HG03354 (cell line): ENCODE data around the gene ST6GALNAC4.

Experiments used
- ATAC-seq: cut with Tn5 transposase; IDR thresholded peaks from one replicate; pipeline ENCODE4 v1.9.1; 2021; ENCODE audit warnings: mild to moderate bottlenecking; ENCODE audit not compliant: unreplicated experiment, poor library complexity, severe bottlenecking

The ST6GALNAC4 gene

DNA sequence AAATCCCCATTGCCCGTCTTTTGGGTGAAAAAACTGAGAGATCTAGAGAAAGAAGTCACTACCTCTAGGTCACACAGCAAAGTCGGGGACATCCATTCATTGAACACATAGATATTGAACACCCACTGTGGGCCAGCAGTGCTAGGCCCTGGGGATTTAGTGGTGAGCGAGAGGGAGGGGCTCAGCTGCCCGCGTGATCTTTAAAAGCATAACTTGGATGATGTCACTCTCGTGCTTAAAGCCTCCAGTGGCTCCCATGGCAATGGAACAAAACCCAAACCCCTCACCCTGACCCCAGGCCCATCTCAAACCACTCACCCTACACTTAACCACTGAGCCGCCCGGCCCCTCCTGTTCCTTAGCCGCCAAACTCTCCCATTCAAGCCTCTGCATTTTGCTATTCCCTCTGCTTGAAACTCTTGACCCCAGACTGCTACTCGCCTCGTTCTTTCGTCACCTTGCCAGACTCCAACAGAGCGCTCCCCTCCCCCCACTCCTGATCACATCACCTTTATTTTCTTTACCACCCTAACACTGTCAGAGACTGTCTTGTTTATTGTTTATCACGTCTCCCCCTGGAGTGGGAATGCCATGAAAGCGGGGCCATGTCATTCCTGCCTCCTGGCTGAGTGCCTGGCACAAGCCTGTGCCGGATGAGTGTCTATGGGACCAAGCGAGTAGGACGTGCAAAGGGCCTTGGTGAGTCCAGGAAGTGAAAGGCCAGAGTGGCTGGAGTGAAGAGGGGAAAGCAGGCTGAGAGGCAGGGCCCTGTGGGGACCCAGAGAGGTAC is 14.4 kb upstream of the ST6GALNAC4 start:
- peak; percentile 37 for ATAC-seq

DNA sequence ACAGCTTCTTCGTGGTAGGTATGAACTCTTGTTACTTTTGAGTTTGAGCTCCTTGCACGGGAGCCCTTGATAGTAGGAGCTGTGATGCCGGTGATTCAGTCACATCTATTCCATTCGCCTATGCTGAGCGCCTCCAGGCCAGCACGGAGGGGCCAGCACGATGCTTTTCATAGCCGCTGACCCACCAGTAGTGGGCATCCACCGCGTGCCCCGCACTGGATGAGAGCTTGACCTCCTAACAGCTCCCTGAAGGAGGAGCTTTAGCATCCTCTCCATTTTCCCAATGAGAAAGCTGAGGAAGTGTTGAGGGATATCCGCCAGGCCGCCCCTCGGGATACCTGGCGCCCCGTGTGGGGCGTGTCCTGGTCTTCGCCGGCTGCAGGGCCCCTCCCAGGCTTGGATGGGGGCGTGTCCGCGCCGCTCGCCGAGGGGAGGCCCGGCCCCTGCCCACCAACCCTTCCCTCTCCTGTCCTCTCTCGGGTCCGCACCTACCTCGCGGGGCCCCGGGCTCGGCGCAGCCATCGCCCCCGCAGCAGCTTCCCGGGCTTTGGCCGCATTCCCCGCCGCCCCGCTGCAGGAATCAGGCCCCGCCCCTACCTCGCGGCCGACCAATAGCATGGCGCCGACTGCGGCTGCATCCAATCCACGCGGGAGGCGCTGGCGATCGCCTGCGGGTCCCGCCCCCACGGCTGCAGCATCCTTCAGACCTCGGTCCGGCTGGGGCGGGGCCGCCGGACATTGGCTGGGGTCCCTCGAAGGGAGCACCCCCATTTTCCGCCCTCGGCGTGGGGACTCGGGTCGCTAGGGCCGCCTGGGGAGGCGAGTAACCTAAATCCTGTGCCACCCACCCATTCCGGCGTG is 13.6 kb upstream of the ST6GALNAC4 start, which contains the start of gene PIP5KL1:
TSS of gene PIP5KL1 (minus strand) at position 547 of the 861 bp plus-strand sequence. CDS start at position 522, 25 bp downstream.
- ATAC-seq, result peak; percentile 79

DNA sequence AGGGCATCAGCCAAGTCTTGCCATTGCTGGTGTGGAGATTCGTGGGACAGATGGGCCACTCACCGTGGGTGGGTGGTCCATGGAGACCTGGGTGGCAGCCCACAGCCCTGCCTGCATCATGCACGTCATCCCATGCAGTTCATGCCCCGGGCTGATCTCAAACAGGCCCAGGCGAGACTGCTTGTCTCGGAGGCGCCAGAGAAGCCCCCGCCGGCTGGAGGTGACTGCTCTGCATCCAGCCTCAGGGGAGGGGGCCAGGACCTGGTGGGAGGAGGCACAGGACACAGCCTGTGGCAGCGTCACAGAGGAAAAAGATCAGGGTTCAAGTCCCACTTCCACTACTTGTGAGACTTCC is 12.8 kb upstream of the ST6GALNAC4 start:
- ATAC-seq, result no peak

DNA sequence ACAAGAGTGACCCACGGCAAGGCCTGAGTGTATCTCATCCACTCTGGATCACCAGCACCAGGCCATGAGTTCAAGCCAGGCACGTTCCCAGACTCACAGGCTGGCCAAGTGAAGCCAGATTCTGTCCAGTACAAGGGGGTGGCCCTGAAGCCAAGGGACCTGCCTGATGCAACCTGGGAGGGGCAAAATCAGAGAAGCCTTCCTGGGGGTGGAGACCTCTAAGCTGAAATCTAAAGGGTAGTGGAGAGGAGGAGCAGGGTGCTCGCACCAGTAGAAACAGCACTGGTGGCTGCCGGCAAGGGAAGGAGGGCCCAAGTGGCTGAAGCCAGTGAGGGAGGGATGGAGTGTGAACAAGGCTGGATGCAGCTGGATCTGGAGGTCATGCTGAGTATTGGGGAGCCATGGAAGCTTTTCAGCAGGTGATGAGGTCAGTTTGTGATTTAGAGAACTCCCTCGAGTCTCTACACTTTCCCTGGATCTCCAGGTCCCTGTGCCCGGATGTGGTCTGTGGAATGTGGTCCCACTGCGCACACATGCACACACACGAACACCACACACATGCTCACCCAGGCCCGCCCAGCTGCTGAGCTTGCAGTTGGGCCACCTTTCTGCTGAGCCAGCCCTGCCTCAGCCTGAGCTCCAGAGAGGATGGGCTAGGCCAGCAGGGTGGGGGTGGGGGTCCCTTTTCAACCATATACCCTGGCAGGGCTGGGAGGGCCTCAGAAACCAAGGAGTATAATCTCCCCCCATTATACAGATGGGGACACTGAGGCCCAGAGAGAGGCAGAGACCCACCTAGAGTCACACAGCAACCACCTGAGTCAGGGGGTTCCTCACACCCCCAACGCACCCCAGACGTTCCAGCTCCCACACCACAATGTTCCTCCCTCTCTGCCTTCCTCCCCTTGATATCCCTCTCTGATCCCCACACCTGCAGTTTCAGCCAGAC is 12.1 kb upstream of the ST6GALNAC4 start:
- ATAC-seq, result no peak

DNA sequence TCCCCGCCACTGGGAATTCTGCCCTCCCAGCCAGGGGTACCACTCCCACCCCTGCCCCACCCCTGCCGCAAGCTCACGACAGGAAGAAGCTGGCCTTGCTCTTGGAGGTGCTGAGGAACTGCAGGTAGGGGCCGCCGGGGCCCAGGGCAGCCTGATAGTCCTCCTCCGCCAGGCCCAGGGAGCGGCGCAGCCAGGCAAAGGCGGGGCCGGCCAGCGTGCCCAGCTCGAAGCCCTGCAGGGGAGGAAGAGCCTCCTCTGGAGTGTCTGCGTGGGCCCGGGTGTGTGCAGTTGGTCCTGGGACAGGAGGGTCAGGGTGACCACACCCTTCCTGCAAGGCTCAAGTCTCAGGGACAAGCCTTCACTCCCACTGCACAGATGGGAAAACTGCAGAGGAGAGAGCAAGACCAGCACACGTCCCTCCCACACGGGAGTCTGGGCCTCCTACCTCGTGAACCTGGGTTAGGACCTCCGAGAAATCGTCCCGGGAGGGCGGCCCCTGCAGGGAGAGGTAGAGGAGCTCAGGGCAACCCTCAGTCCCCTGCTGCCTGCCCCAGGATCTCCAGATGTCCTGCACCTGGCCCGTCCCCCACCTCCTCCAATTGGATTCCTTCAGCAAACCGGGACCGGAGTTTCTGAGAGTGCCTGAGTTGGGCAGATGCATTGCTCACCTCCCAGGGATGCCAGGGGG is 11.3 kb upstream of the ST6GALNAC4 start:
- ATAC-seq, result no peak

DNA sequence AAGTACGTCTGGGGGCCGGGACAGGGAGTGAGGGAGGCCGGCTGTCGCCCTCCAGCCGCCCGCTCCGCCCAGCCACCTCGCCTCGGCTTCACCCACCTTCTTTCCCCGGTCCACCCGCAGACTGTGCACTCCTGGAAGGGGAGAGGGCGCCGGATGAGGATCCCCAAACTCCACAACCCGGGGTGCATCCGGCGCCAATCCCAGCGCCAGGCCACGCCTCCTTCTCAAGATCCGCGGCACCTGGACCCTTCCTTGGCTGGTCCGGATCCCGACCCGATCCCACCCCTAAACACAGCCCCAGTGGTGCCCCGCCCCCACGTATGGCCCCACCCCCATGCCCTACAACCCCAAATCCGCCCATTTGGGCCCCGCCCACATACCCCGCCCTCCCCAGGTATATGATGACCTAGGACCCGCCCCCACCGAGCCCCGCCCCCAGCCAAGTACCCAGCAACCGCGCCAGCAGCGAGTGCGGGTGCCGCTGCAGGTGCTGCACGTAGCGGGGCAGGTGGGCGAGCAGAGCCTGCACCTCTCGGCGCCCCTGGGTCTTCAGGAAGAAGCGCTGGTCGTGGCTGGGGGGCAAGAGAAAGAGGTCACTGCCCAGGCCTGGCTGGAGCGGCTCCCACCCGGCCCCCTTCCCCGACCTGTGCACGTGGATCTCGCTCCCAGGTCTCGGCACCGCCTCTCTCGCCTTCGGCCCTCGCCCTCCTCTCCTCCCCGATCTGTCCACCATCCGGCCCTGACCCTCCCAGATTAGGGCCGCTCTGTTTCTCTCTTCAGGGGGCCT is 10.6 kb upstream of the ST6GALNAC4 start:
- ATAC-seq, result no peak

DNA sequence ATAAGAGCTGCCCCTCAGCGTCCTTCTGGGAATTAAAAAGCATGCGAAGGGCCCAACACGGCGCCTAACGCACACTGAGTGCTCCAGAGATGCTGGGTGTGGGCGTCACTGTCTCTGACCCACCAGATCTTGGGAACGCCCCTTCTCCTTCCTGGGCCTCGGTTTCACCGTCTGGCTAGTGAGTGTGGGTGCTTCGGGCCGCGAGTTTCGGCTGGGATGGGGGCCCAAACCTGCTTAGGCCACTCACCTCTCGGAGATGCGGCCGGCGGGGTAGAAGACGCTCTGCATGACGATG is 10.0 kb upstream of the ST6GALNAC4 start:
- no peak for ATAC-seq

DNA sequence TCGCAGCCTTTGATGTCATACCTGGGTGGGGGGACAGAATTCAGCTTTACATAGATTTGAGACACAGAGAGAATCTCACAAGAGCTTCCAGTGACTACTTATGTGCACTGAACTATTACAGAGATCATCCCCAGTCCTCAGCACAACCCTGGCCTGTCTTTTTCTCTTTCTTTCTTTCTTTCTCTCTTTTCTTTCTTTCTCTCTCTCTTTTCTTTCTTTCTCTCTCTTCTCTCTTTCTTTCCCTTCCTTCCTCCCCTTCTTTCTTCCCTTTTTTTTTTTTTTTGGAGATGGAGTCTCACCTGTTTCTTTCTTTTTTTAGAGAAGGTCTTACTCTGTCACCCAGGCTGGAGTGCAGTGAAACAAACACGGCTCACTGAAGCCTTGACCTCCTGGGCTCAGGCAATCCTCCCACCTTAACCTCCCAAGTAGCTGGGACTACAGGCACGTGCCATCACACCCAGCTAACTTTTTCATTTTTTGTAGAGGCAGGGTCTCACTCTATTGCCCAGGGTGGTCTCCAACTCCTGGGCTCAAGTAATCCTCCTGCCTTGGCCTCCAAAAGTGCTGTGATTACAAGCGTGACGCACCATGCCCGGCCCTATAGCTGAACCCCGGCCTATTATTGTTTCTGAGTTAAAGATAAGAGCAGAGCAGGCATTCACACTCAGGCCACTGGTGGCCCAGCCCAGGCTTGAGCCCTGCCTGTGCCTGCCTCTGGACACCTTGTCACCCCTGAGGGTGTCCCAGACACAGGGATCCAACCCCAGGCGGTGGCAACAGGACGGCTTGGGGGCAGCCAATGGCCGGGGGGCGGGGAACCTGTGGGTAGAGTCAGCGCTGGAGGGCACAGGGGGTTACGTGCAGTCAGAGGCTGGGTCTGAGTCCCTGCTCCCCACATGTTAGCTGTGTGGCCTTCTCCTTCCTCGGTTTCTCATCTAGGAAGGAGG is 9.4 kb upstream of the ST6GALNAC4 start:
- no peak for ATAC-seq

DNA sequence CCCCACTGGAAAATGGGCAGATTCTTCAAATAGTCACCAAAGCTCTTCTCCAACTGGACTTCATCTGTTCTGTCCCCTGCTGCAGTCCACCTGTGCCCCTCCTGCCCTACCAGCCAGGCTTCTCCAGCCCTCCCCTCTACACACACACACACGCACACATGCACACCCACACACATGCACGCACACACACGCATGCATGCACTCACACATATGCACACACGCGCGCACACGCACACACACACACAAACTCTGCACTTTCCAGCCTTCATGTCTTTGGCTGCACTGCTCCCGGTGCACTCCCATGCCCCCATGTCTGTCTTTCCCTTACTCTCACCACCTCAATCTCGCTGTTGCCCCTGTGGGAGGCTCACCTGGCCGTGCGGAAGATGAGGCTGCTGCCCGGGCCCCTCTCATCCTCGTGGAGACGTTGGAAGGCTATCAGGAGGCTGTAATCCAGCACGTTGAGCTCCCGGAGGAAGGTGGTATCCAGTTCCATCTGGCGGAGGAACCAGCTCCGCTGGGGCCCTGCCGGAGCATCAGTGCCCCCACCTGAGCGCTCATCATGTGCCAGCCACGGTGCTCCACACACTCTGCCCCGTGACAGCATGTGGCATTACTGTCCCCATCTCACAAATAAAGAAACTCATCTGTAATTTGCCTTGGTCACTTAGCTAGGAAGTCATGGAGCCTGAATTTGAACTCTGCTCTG is 8.0 kb upstream of the ST6GALNAC4 start:
- ATAC-seq, result no peak

DNA sequence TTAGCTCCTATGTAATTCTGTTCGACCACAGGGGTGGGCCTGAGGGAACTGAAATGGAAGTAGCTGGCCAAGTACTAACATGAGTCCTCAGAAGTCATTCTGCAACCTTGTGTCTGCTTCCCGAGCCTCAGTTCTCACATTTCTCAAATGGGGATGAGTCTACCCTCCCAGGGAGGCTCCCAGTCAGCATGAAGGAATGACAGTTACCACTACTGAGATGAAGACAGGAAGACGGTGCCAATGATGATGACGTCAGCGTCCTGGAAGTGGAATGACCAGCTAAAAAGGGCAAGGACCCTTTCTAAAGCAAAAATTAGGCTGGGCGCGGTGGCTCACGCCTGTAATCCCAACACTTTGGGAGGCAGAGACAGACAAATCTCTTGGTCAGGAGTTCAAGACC is 6.9 kb upstream of the ST6GALNAC4 start:
- ATAC-seq, result no peak

DNA sequence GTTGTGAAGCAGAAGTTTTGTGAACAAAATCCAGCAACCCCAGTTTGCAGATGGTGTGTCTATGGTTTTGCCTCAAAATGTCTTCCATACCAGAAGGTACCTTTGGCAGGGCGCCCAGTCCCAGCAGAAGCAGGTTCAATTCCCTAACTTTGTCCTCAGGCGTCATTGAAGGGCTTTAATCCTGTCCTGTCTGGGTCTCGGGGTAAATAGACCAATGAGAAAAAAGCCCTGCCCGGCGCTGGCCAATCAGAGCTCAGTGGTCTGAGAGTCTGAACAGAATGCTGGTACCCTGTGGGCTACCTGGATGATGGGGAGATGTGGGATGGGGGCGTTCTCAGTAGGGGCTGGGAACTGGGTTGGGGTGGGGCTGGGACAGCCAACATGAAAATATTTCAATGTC is 6.2 kb upstream of the ST6GALNAC4 start:
- no peak for ATAC-seq

DNA sequence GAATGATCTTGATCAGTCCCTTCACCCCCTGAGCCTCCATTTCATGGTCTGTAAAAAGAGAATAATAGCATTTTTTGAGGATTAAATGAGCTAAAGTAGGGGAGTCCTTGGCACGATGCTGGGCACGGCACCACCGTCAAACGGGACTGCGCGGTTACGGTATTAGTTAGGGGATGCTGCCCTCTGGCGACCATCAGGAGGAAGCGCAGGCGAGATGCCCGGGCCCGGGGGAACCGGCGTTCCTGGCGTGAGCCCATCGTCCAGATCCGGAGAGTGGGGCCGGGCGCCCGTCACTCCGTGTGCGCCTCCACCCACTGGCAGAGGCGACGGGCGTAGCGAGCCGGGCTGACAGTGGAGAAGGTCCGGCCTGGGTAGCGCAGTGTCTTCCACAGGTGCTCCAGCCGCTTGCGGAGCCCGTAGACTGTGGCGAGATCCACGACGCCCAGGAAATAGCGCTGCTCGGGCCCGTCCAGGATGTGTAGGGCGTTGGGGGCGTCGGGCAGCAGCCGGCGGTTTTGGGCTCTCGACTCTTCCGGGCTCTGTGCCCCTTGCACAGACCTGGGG is 4.8 kb upstream of the ST6GALNAC4 start:
- no peak for ATAC-seq

DNA sequence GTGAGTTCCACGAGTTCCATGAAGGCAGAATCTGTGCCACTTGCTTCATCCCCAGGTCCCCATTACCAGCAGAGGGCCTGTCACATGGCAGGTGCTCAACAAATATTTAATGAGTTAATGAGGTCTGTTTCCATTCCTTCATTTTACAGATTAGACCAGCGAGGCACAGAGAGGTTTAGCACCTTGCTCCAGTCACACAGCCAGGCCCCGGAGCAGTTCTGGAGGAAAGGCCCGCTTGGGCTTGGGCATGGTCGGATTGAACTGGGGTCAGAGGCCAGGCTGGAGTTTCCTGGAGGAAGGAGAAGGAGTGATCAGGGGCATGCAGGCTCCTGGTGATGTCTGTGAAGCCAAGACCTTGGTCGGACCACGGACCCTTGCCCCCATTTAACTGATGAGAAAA is 4.0 kb upstream of the ST6GALNAC4 start:
- no peak for ATAC-seq

DNA sequence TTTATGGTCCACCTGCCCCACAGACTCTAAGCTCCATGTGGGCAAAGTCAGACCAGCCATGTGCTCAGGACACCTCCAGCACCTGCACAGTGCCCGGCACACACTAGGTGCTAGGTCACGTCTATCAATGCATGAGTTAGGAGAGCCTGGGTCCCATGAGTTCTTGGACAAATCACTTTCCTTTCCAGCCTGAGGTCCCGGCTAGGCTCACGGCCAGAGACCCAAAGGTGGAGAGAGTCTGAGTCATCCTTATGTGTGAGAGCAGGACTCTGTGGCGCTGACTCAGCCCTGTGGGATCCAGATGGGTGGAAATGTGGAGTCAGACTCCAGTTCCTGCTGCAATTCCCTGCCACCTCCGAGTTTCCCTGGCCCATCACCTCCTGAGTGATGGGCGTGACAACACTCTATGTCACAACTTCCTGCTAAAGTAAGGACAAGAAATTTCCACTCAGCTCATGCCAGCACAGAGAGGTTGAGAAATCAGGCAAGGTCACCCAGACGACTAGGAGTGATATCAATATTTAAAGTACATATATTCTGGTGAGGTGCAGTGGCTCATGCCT is 2.5 kb upstream of the ST6GALNAC4 start:
- no peak for ATAC-seq

DNA sequence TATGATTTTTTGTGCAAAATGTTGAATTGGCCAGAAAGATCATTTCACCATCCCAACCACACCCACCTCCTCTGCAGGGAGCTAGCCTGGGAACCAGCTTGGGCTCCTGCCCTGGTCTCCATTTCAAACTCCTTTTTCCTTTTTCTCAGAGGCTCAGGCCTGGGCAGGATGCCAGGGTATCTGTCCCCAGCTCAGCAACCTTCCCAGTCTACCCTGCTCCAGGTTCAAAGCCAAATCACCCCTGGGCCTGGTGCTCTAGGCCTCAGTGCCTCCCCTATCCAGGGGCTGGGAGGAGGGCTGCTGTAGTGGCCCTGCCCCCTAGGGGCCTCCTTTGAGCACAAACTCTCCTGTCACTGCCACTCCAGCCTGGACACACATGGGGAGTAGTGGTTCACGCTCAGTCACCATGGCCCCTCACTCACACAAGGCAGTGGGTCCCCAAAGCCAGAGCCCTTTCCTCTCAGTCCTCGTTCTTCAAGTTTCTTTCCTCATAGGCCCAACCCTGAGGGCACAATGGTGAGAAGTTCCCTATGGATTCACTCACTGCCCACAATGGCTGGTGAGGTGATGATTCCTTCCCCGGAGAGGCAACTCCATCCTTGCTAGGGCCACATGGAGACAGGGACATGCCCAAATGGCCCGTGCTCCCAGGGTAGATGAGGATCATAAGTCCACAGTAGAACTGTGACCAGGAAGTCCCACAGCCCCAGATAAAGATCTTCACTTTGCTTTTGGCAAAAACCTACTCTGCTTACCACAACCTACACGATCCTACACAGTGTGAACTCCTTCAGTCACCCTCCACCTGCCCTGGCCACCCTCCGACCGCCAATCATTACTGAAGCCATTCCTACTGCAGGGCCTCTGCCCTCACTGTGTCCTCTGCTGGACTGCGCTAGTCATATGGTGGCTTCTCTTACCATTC is 1.6 kb upstream of the ST6GALNAC4 start:
- no peak for ATAC-seq

DNA sequence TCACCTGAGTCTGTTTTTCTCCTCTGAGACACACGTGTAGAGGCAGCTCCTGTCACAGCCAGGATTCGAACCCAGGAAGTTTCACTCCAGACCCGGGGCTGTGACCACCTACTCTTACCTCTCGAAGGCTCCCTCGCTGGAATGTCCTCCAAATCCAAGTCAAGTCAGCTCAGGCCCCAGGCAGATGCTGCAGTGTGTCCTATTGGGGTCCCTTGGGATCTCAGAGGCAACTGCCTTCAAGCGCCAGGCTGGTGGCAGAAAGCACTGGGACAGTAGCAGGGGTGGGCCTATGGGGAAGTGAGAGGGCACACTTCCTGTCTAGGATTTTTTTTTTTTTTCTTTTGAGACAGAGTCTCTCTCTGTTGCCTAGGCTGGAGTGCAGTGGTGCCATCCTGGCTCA is 762 bp upstream of the ST6GALNAC4 start:
- ATAC-seq, result peak; percentile 28
